SK-N-MC (cell line): ENCODE data around the gene ARHGAP31.

Experiments
- EZH2 ChIP-seq: fragments of 200-600 bp; sonication (generic); IDR thresholded peaks from one replicate; pipeline ENCODE4 v1.6.1; 2017; ENCODE audit warnings: antibody characterized with exemption
- POLR2AphosphoS5 ChIP-seq: IDR thresholded peaks from 2 replicates; pipeline ENCODE4 v1.6.1; 2012; ENCODE audit warnings: mild to moderate bottlenecking, low read depth, low read length, borderline replicate concordance

GRCh38 chr3:119323723-119324085 lies 29.5 kb downstream of the ARHGAP31 start:
- no peak for TF ChIP-seq POLR2AphosphoS5
- no peak for TF ChIP-seq EZH2
